SK-N-DZ (cell line): ENCODE data around the gene DNAJC22. TPM values are rescaled to one million over a fixed set of nuclear protein-coding genes. Genes with fewer than 3 reads are reported as not detected.
A peak's percentile ranks its signal among the peaks of the same experiment; 100 is the strongest.
"Not testable (repeated sequence)": the region's sequence is repeated elsewhere in the genome, so short reads cannot be mapped to it uniquely, and the experiment has no call there.

Source experiments
- DNase-seq: peaks from one replicate; pipeline ENCODE4 v3.0.0-alpha.2; 2015; ENCODE audit warnings: low spot score
- polyA plus RNA-seq, 2 experiments: library from polyadenylated mRNA; depleted of rRNA; stranded (reverse); fragments of >200 nt; gene quantifications; 2 replicates each; pipeline ENCODE4 v1.2.3, GENCODE V29; 2014

The DNAJC22 gene
- 2.2 and 2.4 TPM in 2 replicates for polyA plus RNA-seq (2014; cell fraction: cytosol; rRNA removed)
- polyA plus RNA-seq (2014; cell fraction: nucleus; rRNA removed), result 2.3 and 2.4 TPM in 2 replicates

DNA sequence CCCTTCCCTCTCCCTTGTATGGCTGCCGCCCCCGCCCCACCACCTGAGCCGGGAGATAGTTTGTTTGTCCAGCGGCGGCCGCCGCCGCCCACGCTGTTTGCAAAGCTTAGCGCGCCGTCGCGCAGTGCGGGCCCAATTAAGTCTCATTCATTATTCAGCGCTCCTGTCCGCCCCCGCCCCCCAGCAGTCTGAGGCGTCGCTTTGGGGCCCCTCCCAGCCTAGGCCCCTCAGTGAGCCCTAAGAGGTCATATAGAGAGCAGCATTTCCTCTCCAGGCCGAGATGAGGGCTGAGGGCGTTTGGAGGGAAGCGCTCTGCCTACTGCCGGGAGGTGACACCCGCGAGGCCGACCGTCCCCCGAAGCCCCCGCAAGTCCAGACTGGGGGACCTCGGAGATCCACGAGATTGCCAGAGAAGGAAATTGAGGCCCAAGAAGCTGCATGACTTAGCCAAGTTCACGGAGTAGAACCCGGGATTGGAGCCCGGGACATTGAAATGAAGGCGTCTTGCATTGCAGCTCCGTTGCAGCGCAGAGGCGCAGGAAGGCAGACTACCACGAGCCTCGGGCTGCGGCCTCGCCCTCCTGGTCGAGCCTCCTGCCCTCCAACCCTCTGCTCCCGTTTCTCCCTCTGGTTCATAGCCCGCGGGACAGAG is at the start of gene DNAJC22:
Gene DNAJC22, plus strand, starts transcription at position 230 of the 652 bp plus-strand sequence. CDS start 1,985 bp downstream, outside the sequence.
- DNase-seq, result no peak

DNA sequence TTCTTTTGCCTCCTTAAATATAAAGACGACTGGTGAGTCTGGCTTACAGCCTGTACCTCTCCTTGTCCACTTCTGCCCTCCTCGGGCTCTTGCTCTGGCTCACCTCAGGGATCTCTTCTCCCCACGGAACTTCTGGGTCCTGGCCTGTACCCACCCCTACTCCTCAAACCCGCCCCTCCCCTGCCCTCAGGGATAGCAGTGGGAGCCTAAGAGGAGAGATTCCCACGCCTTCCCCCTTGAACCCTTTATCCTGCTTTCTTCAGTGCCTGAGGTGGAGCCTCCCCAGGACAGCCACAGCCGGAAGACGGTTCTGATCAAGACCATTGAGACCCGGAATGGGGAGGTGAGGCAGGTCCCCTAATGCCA is 49.0 kb upstream of the DNAJC22 start:
- DNase-seq, result no peak

- DNase-seq, result no peak
Measured at GRCh38 chr12:49298160-49298559, 48.5 kb upstream of the DNAJC22 start.

DNA sequence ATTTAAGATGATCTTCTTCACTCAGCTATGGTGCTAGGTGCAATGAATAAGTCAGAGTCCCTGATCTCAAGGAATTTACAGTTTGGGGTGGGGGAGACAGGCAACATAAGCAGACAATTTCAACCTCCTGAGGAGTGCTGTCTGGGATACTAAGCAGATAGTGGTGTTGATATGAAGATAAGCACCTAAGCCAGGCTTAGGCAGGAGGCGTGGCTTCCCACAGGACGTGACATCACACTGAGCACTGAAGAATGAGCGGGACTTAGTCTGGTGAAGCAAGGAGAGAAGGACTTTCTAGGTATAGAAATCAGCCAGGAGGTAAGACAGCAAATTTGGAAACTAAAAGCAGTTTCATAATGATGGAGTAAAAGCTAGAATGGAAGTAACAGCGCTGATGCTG is 44.9 kb upstream of the DNAJC22 start:
- peak; percentile 72 for DNase-seq

GRCh38 chr12:49304161-49304560 is 42.5 kb upstream of the DNAJC22 start:
- no peak for DNase-seq

- no peak for DNase-seq
Measured at GRCh38 chr12:49305762-49306510, 40.8 kb upstream of the DNAJC22 start.

- DNase-seq, result no peak
Measured at GRCh38 chr12:49309386-49309785, 37.3 kb upstream of the DNAJC22 start.

- DNase-seq, result not testable (repeated sequence)
Measured at GRCh38 chr12:49310451-49311000, 36.2 kb upstream of the DNAJC22 start.

DNA sequence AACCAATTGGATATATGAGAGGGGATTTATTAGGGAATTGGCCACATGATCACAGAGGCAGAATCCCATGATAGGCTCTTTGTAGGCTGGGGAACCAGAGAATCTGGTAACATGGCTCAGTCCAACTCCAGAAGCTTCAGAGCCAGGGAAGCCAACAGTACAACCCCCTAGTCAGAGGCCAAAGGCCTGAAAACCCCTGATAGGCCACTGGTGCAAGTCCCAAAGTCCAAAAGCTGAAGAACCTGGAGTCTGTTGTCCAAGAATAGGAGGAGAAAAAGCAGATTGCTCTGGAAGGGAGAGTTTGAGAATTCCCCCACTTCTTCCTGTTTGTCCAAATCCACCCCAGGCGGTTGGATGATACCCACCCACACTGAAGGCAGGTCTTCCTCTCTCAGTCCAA is 31.9 kb upstream of the DNAJC22 start:
- no peak for DNase-seq

DNA sequence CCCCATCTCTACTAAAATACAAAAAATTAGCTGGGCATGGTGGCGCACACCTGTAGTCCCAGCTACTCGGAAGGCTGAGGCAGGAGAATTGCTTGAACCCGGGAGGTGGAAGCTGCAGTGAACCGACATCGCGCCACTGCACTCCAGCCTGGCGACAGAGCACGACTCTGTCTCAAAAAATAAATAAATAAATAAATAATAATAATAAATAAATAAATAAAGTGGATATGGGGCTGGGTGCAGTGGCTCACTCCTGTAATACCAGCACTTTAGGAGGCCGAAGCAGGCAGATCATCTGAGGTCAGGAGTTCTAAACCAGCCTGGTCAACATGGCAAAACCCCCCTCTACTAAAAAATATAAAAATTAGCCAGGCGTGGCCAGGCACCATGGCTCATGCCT is 29.6 kb upstream of the DNAJC22 start:
- not testable (repeated sequence) for DNase-seq

GRCh38 chr12:49320411-49321103 is 26.1 kb upstream of the DNAJC22 start:
- DNase-seq, result not testable (repeated sequence)

GRCh38 chr12:49322367-49322707 is 24.4 kb upstream of the DNAJC22 start:
- DNase-seq, result no peak

GRCh38 chr12:49322708-49323523 is 23.8 kb upstream of the DNAJC22 start, which contains the start of gene TROAP:
Gene TROAP (plus strand): TSS chr12:49323255. CDS start chr12:49323609, 354 bp downstream.
- peak; percentile 99 for DNase-seq

- DNase-seq, result no peak
Measured at GRCh38 chr12:49323524-49324097, 23.1 kb upstream of the DNAJC22 start.

- DNase-seq, result no peak
Measured at GRCh38 chr12:49325606-49326005, 21.1 kb upstream of the DNAJC22 start.

DNA sequence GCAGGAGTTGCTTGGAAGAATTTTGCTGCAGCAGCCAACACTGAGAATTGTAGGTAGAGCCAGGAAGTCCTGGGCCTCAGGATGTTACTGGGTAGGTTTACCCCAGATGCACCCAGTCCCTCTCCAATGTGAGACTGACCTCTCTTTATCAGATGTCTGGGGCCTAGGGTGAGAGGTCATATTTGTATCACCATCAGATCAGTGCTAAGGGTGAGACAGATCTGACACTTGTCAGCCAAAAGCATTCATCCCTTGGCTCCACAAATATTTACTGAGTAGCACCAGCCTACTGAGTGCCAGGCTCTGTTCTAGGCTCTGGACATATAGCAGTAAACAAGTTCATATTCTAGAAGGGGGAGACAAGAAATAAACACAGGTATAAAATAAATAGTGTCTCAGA is 19.3 kb upstream of the DNAJC22 start:
- no peak for DNase-seq

- no peak for DNase-seq
Measured at GRCh38 chr12:49327887-49328286, 18.8 kb upstream of the DNAJC22 start.

DNA sequence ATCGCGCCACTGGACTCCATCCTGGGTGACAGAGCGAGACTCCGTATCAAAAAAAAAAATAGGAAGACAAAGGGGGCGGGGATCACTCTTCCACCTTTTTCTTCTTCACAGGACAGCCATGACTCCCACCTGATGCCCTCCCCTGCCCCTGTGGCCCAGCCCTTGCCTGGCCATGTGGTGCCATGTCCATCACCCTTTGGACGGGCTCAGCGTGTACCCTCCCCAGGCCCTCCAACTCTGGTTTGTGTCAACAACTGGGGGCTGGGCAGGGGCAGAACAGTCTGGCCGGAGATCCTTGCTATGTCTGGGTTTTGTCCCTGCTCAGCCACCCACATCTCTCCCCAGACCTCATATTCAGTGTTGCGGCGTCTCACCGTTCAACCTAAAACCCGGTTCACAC is 17.9 kb upstream of the DNAJC22 start:
- DNase-seq, result no peak

DNA sequence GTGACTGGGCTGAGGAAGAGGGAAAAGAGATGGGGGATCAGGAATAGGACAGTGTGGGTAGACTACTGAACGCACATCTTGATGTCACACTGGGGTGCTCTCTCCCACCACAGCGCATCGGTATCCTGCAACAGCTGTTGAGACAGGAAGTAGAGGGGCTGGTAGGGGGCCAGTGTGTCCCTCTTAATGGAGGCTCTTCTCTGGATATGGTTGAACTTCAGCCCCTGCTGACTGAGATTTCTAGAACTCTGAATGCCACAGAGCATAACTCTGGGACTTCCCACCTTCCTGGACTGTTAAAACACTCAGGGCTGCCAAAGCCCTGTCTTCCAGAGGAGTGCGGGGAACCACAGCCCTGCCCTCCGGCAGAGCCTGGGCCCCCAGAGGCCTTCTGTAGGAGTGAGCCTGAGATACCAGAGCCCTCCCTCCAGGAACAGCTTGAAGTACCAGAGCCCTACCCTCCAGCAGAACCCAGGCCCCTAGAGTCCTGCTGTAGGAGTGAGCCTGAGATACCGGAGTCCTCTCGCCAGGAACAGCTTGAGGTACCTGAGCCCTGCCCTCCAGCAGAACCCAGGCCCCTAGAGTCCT is 16.6 kb upstream of the DNAJC22 start:
- no peak for DNase-seq

GRCh38 chr12:49330631-49331379 is 15.9 kb upstream of the DNAJC22 start:
- DNase-seq, result no peak
